DND-41 (cell line): ENCODE data around the gene ZNF608.

Experiments
- ATAC-seq: fragments of 200-7000 bp; cut with Tn5 transposase; 3 replicates; pipeline ENCODE4 v1.9.1; 2021; ENCODE audit warnings: low read depth; ENCODE audit not compliant: insufficient read depth
- DNase-seq: peaks from one replicate; pipeline ENCODE4 v3.0.0-alpha.2; 2020
- H2AFZ ChIP-seq: 2 replicates; pipeline ENCODE4 v1.6.0; 2012; ENCODE audit warnings: low read depth, low read length
- H3K27ac ChIP-seq: 2 replicates; pipeline ENCODE4 v1.5.1; 2012; ENCODE audit warnings: low read length, inconsistent platforms
- H3K27me3 ChIP-seq: fragments of 200-600 bp; sonication (generic); 2 replicates; pipeline ENCODE4 v1.6.0; 2012; ENCODE audit warnings: low read length, mild to moderate bottlenecking, inconsistent platforms; ENCODE audit not compliant: insufficient read depth, poor library complexity
- H3K36me3 ChIP-seq: 2 replicates; pipeline ENCODE4 v1.5.1; 2012; ENCODE audit warnings: low read length, inconsistent platforms; ENCODE audit not compliant: insufficient read depth
- H3K4me1 ChIP-seq: 2 replicates; pipeline ENCODE4 v1.5.1; 2012; ENCODE audit warnings: mild to moderate bottlenecking, low read length; ENCODE audit not compliant: insufficient read depth
- H3K4me2 ChIP-seq: 2 replicates; pipeline ENCODE4 v1.6.0; 2012; ENCODE audit warnings: mild to moderate bottlenecking, moderate library complexity, low read length, inconsistent platforms; ENCODE audit not compliant: insufficient read depth
- H3K4me3 ChIP-seq, 2 experiments: fragments of 200-600 bp in 1 of 2; shearing (Covaris generic) in 1 of 2; 2 replicates each; pipeline ENCODE4 v1.5.1; 2012 to 2016; ENCODE audit warnings: inconsistent platforms in 2 of 2, low read length in 2 of 2, mild to moderate bottlenecking in 2 of 2, low read depth in 1 of 2, moderate library complexity in 1 of 2
- H3K79me2 ChIP-seq: 2 replicates; pipeline ENCODE4 v1.6.0; 2012; ENCODE audit warnings: low read length, inconsistent platforms; ENCODE audit not compliant: insufficient read depth
- H3K9ac ChIP-seq: 2 replicates; pipeline ENCODE4 v1.6.0; 2012; ENCODE audit warnings: low read depth, mild to moderate bottlenecking, inconsistent platforms, low read length, moderate library complexity
- H3K9me3 ChIP-seq: 2 replicates; pipeline ENCODE4 v1.5.1; 2012; ENCODE audit warnings: low read length, moderate library complexity, mild to moderate bottlenecking, inconsistent platforms; ENCODE audit not compliant: insufficient read depth, severe bottlenecking
- H4K20me1 ChIP-seq: 2 replicates; pipeline ENCODE4 v1.6.0; 2012; ENCODE audit warnings: low read length; ENCODE audit not compliant: insufficient read depth
- CTCF ChIP-seq: IDR thresholded peaks from 2 replicates; pipeline ENCODE4 v1.5.1; 2012; ENCODE audit warnings: borderline replicate concordance, low read length, moderate library complexity, mild to moderate bottlenecking; ENCODE audit not compliant: poor library complexity, severe bottlenecking; ENCODE audit errors: extremely low read depth
- EZH2 ChIP-seq: IDR thresholded peaks from 3 replicates; pipeline ENCODE4 v1.6.1; 2012; ENCODE audit warnings: borderline replicate concordance, low read depth, mild to moderate bottlenecking, moderate library complexity, low read length, inconsistent platforms; ENCODE audit not compliant: severe bottlenecking

The ZNF608 gene

GRCh38 chr5:124773315-124774311 is 27.2 kb upstream of the ZNF608 start:
- ATAC-seq: no peak
- H2AFZ ChIP-seq: no peak overlapping the region
- TF ChIP-seq CTCF: no peak
- H3K27ac ChIP-seq: no peak overlapping the region
- no peak overlapping the region for H3K4me3 ChIP-seq
- no peaks in the 10 kb centered on the region for H3K9me3 ChIP-seq
- no peaks in the 10 kb centered on the region for H3K79me2 ChIP-seq
- no peaks in the 10 kb centered on the region for H3K27me3 ChIP-seq
- no peaks in the 10 kb centered on the region for H4K20me1 ChIP-seq
- H3K4me2 ChIP-seq: no peak overlapping the region
- no peaks in the 10 kb centered on the region for H3K4me1 ChIP-seq
- DNase-seq: no peak
- H3K36me3 ChIP-seq: no peaks in the 10 kb centered on the region
- H3K9ac ChIP-seq: no peak overlapping the region

DNA sequence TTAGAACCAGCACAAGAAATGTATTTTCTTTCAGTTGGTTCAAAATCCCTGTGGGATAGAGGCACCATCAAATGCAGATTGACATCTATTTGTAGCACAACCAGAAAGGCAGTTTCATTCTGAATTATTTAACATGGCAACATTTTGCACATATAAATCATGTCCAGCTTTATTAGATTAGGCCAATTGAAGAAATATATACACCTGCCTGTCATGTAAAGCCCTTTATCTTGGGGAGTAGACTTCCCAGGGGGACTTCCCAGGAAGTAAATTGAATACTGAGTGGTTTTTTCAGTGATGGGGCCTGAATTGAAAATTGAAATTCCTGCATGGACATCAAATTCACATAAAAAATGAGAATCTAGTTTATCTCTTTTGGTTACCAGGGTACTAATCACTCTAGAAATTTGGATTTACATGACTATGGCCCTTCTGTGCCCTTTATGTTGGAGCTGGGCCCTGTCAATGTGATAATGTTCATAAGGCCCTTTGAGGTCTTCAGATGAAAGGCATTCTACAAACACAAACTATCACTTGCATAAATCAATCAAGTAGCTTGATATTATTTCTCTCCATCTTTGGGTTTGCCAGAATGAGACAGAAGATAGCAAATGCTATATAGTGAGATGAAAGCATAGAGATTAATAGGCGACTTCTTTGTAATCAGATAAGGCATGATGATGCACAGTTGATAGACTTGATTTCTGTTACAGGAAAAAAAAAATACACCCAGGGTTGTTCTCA is 26.2 kb upstream of the ZNF608 start:
- Histone ChIP-seq H3K27me3 (no peaks in the 10 kb centered on the region), H3K79me2 (no peaks in the 10 kb centered on the region), H3K27ac (no peak overlapping the region), H3K4me3 (no peak overlapping the region), H3K9me3 (no peaks in the 10 kb centered on the region), H3K4me2 (no peak overlapping the region), H3K36me3 (no peaks in the 10 kb centered on the region), H2AFZ (no peak overlapping the region), H3K4me1 (no peaks in the 10 kb centered on the region), H3K9ac (no peak overlapping the region), H4K20me1 (no peaks in the 10 kb centered on the region)
- ATAC-seq (no peak), DNase-seq (no peak)
- TF ChIP-seq EZH2: no peak
- TF ChIP-seq CTCF: no peak

- Histone ChIP-seq H3K4me1 (no peaks in the 10 kb centered on the region), H3K36me3 (no peaks in the 10 kb centered on the region), H3K79me2 (no peaks in the 10 kb centered on the region), H3K9me3 (no peaks in the 10 kb centered on the region), H2AFZ (no peak overlapping the region), H3K27ac (no peak overlapping the region), H3K4me3 (no peak overlapping the region), H3K27me3 (no peaks in the 10 kb centered on the region), H4K20me1 (no peaks in the 10 kb centered on the region), H3K4me2 (no peak overlapping the region), H3K9ac (no peak overlapping the region)
- no peak for ATAC-seq
- TF ChIP-seq EZH2 (no peak), CTCF (no peak)
- DNase-seq: no peak
Observed at GRCh38 chr5:124771761-124772160, 25.3 kb upstream of the ZNF608 start.
